Posterior vena cava (tissue), 2 donors: ENCODE data around the gene HLA-DPB1. TPM values are rescaled to one million over a fixed set of nuclear protein-coding genes. Genes with fewer than 3 reads are reported as not detected.
"Not testable (repeated sequence)": the region's sequence is repeated elsewhere in the genome, so short reads cannot be mapped to it uniquely, and the experiment has no call there.

ENCODE experiments used
- DNase-seq: peaks from one replicate; pipeline ENCODE4 v3.0.0-alpha.2; 2020; ENCODE audit warnings: low spot score
- intact Hi-C, 2 donors: fragments of 100-400 bp; cut with DNase I; formaldehyde crosslinking; loops; one replicate each; pipeline versions ENCODE4 v1.14.1 to v1.14.2; 2022 to 2023
- long read RNA-seq, 2 donors: library from polyadenylated mRNA; unstranded; transcript quantifications; one replicate each; pipeline ENCODE4 v2.0.0, GENCODE V29; 2020 to 2021
- total RNA-seq, 2 donors: library from RNA; stranded (reverse); fragmentation: NEBNext Ultra II Directional; extraction: Animal tissue kit (Norgen Biotek cat#: 25700); gene quantifications; one replicate each; pipeline ENCODE4 v1.2.1, GENCODE V29; 2021
- donor health status: DM: yes; HTN: yes; CAD: no.
- donor health status: DM: yes; HTN: yes; CAD: no.

Gene HLA-DPB1
- total RNA-seq, result 10 to 100 TPM; 37.4 to 63.9 TPM
- long read RNA-seq, donor 1, transcript HLA-DPB1-211 (6 exons, 1,560 nt), result major isoform, 17 of 26 reads
- long read RNA-seq, donor 1, partial matches to known transcripts, result 9 of 26 reads
- long read RNA-seq, donor 1, other reads (novel, unspliced or antisense), result 0 of 26 reads
- long read RNA-seq, donor 2, transcript HLA-DPB1-211 (6 exons, 1,560 nt), result major isoform, 38 of 53 reads
- long read RNA-seq, donor 2, partial matches to known transcripts, result 9 of 53 reads
- long read RNA-seq, donor 2, other reads (novel, unspliced or antisense), result 6 of 53 reads

DNA sequence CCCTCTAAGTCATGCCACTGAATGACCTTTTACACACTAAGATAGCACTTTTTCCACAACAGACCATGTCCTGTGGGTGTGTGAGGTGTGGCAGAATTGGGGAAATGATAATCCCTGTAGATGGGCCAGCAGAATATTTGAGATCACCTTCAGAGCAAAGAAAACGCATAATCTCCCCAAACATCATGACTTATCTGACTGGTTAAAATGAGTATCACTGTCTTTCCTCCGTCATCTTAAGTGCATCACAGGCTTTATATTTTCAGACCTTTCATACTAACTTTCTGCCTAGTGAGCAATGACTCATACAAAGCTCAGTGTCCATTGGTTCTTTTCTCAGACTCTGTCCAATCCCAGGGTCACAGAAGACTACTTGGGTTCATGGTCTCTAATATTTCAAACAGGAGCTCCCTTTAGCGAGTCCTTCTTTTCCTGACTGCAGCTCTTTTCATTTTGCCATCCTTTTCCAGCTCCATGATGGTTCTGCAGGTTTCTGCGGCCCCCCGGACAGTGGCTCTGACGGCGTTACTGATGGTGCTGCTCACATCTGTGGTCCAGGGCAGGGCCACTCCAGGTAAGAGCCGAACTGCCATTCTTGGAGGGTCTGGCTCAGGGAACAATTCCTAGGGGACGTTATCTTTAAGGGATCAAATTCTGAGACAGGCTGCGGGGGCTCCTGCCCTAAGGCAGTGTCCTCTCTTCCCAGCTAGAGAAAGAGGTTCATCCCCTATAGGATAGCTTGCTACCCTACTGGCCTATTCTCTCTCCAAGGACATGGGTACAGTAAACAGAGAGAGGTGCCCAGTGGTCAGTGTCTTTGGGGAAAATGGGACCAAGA, at the start of gene HLA-DPB1:
Gene HLA-DPB1, plus strand, starts transcription at position 423 of the 838 bp plus-strand sequence. Its CDS starts 52 bp downstream, at position 475.
- intact Hi-C loops, result loop anchor here in 1 of 2 donors (5.0 kb wide), 1 partner anchor 58 kb away; no protein-coding TSS in a partner anchor
- DNase-seq, result no peak

DNA sequence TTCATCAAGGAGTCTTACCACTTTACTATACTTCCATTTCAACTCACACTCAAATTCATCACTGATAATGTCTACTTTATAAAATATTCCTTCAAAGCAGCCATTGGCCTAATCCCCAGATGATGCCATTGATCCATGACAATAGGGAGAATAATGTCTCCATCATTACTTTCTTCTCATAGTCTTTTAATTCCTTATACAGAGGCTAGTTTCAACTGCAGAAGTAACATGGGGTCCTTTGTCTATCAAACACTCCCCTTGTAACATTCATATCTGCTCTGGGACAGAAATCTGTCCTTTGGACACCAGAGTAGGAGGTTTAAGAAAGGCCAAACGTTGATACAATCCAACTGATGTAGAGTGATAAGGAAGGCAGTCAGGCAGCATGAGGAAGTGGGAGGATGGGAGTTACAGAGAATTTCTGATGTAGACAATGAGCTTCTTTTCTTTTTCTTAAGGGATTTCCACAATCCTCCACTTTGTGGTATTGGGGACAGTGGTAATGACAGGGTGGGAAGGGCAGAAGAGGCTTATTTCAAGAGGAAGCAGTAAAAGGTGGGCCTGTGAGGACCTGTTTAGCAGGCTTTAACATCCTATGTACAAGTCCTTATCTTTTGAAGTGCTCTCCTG, 47.5 kb upstream of the HLA-DPB1 start:
- DNase-seq, result no peak

GRCh38 chr6:33029328-33030184, 46.2 kb upstream of the HLA-DPB1 start:
- DNase-seq, result no peak
- intact Hi-C loops, result no loop called here

More for the DNA sequence above, 47.5 kb upstream of the HLA-DPB1 start:
- intact Hi-C loops, result no loop called here

DNA sequence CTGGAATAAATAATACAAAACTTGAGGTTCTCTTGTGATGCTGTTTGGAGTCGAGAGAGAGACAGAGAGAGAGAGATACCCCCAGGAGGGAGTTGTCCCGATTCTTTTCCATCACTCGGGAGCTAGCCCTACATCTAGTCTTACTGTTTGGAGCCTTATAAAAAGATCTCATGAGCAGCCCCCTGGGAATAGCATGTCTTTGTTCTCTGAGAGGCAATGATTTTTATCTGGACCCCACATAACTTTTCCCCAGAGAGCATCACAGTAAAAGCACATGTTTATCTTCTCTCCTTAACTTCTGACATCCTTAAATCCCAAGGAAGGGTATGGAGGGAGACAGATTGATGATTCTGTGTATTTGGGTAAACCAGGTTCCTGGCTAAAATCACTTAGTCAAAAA, 45.5 kb upstream of the HLA-DPB1 start:
- intact Hi-C loops, result no loop called here

DNA sequence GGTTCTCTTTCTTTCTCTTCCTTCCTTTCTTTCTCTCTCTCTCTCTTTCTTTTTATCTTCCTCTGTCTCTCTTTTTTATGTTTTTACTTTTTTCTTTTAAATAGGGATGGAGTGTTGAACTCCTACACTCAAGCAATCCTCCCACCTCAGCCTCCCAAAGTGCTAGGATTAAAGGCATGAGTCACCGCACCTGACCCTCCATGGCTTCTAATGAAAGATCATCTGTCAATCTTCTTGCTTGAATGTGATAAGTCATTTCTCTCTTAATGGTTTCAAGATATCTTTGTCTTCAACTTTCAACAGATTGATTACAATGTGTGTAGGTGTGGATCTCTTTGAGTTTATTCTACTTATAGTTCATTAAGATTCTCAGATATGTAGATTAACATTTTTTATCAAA, 41.2 kb upstream of the HLA-DPB1 start:
- intact Hi-C loops, result no loop called here
- DNase-seq, result no peak

More for the DNA sequence above, 45.5 kb upstream of the HLA-DPB1 start:
- DNase-seq, result no peak

DNA sequence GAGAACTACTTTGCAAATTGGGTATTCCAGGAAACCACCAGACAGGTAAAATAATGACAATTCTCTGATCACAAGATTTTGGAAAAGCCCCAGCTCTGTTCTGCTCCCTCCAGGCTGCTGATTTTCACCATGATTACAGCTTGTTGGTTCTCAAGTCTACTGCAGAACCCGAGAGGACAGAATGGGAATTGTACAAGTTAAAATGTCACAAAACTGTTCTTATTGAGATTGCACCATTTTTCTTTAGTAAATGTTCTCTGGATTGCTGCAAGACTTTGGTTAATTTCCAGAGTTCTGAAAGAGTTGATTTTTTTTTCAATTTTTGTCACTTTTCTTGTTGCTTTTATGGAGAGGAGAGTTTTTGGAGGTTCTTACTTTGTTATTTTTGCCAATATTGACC, 39.3 kb upstream of the HLA-DPB1 start:
- no peak for DNase-seq
- intact Hi-C loops, result no loop called here

- intact Hi-C loops, result no loop called here
- DNase-seq, result no peak
Measured at GRCh38 chr6:33040157-33040556, 35.6 kb upstream of the HLA-DPB1 start.

DNA sequence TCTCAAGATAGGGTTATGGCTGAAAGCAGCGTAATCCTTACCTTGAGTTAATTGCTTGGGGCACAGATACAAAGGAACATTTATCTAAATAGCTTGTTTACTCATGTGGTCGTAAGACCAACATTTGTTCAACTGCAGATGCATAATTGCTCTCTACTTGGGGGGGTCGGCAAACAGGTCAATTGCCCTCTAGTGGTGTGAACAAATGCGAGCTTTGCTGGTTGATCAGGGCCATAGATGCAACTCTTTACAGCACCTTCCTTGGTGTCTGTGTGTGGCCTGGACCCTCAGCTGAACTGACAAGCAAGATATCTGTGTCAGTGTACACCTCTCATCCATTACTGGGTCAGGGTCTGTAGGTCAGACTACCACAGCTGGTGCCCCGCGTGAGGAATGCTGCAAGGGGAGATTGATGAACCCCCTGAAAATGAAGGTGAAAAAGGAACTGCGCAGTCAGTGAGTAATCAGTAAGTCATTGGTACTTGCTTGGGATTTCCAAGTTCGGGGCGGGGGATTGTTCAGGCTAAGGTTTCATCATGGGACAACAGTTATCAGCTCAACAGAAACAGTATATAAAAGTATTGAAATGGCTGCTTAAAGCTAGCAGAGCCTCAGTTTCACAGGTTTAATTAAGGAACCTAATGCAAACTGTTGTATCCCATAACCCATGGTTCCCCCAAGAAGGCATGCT, 26.3 kb upstream of the HLA-DPB1 start:
- DNase-seq, result no peak
- intact Hi-C loops, result no loop called here

GRCh38 chr6:33050014-33050810, 25.6 kb upstream of the HLA-DPB1 start:
- intact Hi-C loops, result no loop called here
- no peak for DNase-seq

- DNase-seq, result no peak
- intact Hi-C loops, result no loop called here
Measured at GRCh38 chr6:33052627-33053026, 23.2 kb upstream of the HLA-DPB1 start.

- intact Hi-C loops, result no loop called here
Measured at GRCh38 chr6:33053230-33053629, 22.6 kb upstream of the HLA-DPB1 start.

DNA sequence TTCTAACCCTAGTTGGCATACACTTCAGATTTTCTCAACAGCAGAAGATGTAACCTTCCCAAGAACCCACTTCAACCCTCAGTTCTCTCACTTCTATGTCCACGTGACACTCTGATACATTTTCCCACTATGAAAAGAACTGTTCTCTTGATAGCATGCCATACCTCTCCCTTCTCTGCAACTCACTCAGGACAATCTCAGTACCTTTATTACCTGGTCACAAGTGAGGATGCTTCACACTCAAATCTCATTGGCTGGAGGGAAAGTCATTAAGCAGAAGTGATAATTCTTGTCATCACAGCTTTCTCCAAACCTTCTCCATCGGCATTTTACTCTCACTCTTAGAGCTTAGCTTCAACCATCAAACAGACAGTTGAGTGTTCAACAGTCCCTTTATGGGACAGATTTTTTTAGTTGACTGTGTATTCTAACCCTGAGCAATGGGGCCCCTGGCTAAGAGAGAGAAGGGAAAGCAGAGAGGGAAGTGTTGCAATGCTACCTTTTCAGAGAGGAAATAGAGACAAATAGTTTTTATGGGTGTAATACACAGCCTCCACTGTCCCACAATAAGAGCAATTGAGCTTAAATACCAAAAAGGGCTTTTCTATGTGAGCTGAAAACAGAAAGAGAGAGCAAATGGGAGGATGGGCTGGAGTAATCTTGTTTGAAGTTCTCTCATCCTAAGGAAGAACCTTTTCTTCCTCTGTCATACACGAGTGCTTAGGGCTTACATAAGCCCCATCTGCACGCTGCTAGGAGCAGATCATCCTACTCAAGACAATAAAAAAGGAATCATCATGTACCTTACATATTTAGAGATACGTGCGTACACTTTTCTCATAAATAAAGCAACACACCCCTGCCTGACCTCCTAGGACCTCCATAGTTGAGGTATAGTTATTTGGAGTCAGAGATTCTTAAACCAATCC, 18.3 kb upstream of the HLA-DPB1 start:
- intact Hi-C loops, result no loop called here
- DNase-seq, result no peak

More at GRCh38 chr6:33053230-33053629, 22.6 kb upstream of the HLA-DPB1 start:
- no peak for DNase-seq

DNA sequence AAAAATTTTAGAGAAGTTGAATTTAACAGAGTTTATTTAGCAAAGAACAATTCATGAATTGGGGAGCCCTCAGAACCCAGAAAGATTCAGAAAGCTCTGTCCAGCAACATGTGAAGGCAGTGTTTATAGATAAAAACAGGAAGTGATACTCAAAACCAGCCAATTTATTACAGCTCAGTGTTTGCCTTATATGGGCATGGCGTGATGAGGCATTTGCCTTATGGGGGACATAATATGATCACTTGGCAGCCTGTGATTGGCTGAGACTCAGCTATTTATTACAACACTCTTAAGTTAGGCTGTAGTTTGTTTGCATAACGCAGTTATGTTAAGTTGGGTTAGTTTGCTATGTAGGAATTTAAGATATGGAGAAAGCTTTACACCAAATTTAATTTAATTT, 13.8 kb upstream of the HLA-DPB1 start:
- intact Hi-C loops, result no loop called here
- no peak for DNase-seq

DNA sequence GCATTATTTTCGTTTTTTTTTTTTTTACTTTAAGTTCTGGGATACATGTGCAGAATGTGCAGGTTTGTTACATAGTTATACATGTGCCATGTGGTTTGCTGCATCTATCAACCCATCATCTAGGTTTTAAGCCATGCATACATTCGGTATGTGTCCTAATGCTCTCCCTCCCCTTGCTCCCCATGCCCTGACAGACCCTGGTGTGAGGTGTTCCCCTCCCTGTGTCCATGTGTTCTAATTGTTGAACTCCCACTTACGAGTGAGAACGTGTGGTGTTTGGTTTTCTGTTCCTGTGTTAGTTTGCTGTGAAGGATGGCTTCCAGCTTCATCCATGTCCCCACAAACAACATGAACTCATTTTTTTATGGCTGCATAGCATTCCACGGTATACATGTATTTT, 12.4 kb upstream of the HLA-DPB1 start:
- DNase-seq, intact Hi-C loops: not testable (repeated sequence)

DNA sequence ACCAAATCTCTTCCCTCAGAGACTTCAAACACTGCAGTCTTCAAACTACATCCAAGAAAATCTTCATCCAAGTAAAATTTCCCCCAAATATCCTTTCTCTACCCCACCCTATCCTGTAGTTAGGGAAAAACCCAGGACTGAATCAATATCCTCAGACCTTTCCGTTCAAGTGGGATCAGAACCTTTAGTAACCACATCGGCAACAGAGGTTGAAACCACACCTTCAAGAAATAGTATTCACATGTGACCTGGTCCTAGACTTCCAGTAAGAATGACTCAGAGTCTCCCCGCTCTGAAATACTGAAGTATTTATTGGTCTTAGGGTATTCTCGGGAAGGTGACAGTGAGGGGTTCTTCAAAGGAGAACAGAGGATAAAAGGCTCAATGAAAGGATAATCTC, 11.1 kb upstream of the HLA-DPB1 start:
- intact Hi-C loops, result no loop called here
- DNase-seq, result no peak

GRCh38 chr6:33065312-33065711, 10.5 kb upstream of the HLA-DPB1 start:
- intact Hi-C loops, result no loop called here
- no peak for DNase-seq
